ENCODE measurements around the gene TESK1. TPM values are rescaled to one million over a fixed set of nuclear protein-coding genes. Genes with fewer than 3 reads are reported as not detected.
"Not testable (repeated sequence)": the region's sequence is repeated elsewhere in the genome, so short reads cannot be mapped to it uniquely, and the experiment has no call there.

TESK1 gene
- total and polyA plus RNA-seq, 7 donors, result 23.5 to 47.4 (median 27.0) TPM

- TF ChIP-seq POLR2A (IDR thresholded peaks at IDR 0.05), result no peak
- no peak for TF ChIP-seq EP300 (IDR thresholded peaks at IDR 0.05)
- no peak for TF ChIP-seq CTCF (IDR thresholded peaks at IDR 0.05)
- no peak for TF ChIP-seq POLR2AphosphoS5 (IDR thresholded peaks at IDR 0.05)
- intact Hi-C loops (cut with DNase I), result no loop called here
- H3K4me1 ChIP-seq, result no peaks in the 10 kb centered on the region
These were observed 11.5 kb upstream of the TESK1 start for GRCh38 chr9:35593581-35593980.

DNA sequence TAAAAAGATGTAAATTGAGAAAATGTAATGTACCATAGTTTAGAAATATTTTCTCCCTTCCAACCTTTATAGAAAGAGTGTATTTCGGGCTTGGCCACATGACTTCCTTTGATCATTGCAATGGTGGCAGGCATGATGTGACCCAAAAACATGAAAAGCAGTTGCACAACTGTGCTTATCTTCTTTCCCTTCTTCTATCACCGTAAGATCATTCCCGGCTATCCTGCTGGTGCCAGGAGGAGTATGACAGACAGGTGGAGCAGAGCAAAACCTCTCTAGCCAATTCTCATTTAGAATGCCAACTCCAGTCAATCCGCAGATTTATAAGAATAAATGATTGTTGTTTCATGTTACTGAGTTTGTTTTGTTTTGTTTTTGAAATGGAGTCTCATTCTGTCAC is 10.6 kb upstream of the TESK1 start:
- WGBS, 2 donors, result 96% methylated on average over 4 of the region's 4 CpGs

More at GRCh38 chr9:35593581-35593980, 11.5 kb upstream of the TESK1 start:
- H3K36me3 ChIP-seq, result no peaks in the 10 kb centered on the region
- no peaks in the 10 kb centered on the region for H3K27me3 ChIP-seq
- H3K9me3 ChIP-seq, result peaks cover 0 to 16% (median 13%) of the 10 kb centered on the region in 4 donors
- no peak for DNase-seq
- no peak overlapping the region for H3K4me3 ChIP-seq
- H3K27ac ChIP-seq, result no peak overlapping the region

GRCh38 chr9:35596907-35597306 is 8.2 kb upstream of the TESK1 start:
- 96 to 98% methylated on average over 2 of the region's 2 CpGs for WGBS, 2 donors

More for the DNA sequence above, 10.6 kb upstream of the TESK1 start:
- no peak for TF ChIP-seq EP300 (IDR thresholded peaks at IDR 0.05)
- TF ChIP-seq POLR2AphosphoS5 (IDR thresholded peaks at IDR 0.05), result no peak
- TF ChIP-seq CTCF (IDR thresholded peaks at IDR 0.05), result no peak
- no peak for TF ChIP-seq POLR2A (IDR thresholded peaks at IDR 0.05)
- H3K9me3 ChIP-seq, result peaks cover 0 to 16% (median 13%) of the 10 kb centered on the region in 4 donors
- no peak overlapping the region for H3K4me3 ChIP-seq
- no peaks in the 10 kb centered on the region for H3K36me3 ChIP-seq
- H3K27me3 ChIP-seq, result no peaks in the 10 kb centered on the region
- no peak overlapping the region for H3K27ac ChIP-seq
- no peak for DNase-seq
- intact Hi-C loops (cut with DNase I), result no loop called here
- H3K4me1 ChIP-seq, result no peaks in the 10 kb centered on the region

DNA sequence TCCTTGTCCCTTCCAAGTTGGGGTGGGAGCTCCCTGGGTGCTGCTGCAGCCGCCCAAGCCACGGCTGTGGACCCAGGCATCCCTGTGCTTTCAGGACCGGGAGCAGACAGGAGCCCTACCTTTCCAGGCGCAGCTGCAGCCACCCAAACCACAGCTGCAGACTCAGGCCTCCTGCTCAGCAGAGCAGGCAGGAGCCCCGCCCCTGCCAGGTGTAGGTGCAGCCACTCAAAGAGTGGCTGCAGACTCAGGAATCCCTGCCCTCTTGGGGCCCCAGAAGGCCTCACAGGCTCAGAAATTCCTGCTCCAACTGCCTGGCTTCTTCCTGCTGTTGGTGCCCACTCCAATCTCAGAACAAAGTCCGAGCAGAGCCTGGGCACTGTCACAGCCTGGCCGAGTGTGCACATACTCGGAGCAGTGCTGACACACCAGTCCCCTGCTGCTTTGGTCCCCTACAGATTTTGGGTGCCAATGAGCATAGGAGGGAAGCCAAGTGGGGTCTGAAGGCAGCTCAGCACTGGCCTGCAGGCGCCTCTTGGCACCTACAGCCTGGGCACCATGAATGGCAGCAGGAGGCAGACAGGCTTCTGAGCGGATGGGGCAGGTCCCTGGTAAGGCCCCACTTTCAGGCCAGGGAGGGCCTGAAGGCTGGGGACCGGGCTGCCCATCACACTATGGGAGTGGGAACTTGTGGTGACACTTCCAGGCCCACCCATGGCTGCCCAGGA is 6.0 kb upstream of the TESK1 start:
- intact Hi-C loops (cut with DNase I), result no loop called here
- Histone ChIP-seq H3K27me3 (no peaks in the 10 kb centered on the region), H3K4me1 (peaks cover 0 to 13% (median 11%) of the 10 kb centered on the region in 4 donors), H3K4me3 (no peak overlapping the region), H3K9me3 (peaks cover 0 to 1% (median under 1%) of the 10 kb centered on the region in 4 donors), H3K27ac (no peak overlapping the region), H3K36me3 (no peaks in the 10 kb centered on the region)
- TF ChIP-seq CTCF (IDR thresholded peaks at IDR 0.05), result no peak
- no peak for TF ChIP-seq POLR2A (IDR thresholded peaks at IDR 0.05)
- TF ChIP-seq EP300 (IDR thresholded peaks at IDR 0.05), result no peak
- no peak for TF ChIP-seq POLR2AphosphoS5 (IDR thresholded peaks at IDR 0.05)
- no peak for DNase-seq
- WGBS, 2 donors, result 59 to 79% methylated on average over 11 of the region's 11 CpGs

More at GRCh38 chr9:35596907-35597306, 8.2 kb upstream of the TESK1 start:
- H3K27ac ChIP-seq; H3K36me3 ChIP-seq; H3K4me3 ChIP-seq; intact Hi-C loops (cut with DNase I); H3K4me1 ChIP-seq; DNase-seq; H3K27me3 ChIP-seq: not testable (repeated sequence)
- H3K9me3 ChIP-seq, result peaks cover 0 to 16% (median 13%) of the 10 kb centered on the region in 4 donors

DNA sequence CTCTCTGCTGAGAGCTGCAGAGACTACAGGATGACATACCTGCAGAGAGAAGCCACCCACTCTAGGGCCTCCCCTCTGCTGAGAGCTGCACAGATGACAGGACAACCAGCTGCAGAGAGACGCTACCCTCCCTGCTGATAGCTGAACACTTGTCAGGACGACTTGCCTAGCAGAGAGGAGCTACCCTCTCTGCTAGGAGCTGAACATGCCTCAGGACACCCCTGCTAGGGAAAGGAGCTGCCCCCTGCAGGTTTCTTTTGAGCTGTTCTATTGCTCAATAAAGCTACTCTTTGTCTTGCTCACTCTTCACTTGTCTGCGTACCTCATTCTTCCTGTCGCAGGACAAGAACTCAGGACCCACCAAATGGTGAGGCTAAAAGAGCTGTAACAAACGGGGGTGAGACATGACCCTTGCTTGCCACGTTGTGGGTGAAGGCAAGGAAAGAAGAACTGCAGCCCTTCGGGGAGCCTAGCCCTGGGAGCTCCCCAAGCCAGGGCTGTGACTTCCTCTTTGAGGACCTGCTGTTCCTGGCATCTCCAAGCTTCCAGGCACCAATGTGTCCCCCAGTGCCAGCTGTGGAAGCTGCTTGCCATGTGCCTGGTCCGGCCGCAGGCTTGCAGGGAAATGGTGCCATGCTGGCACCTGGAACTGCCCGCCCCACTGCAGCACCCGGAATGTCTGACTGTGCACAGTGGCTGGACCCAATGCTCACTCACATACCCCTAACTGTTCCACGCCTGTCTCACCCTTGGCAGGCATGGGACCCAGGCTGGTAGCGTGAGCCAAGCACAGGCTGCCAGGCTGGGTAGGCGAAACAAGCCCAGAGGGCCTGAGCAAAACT is 5.1 kb upstream of the TESK1 start:
- H3K4me1 ChIP-seq, result peaks cover 0 to 19% (median 12%) of the 10 kb centered on the region in 4 donors
- H3K36me3 ChIP-seq, result no peaks in the 10 kb centered on the region
- no peak overlapping the region for H3K27ac ChIP-seq
- no peaks in the 10 kb centered on the region for H3K27me3 ChIP-seq
- H3K9me3 ChIP-seq, result no peaks in the 10 kb centered on the region
- TF ChIP-seq CTCF (IDR thresholded peaks at IDR 0.05), result no peak
- no peak for TF ChIP-seq POLR2AphosphoS5 (IDR thresholded peaks at IDR 0.05)
- TF ChIP-seq POLR2A (IDR thresholded peaks at IDR 0.05), result no peak
- no peak for TF ChIP-seq EP300 (IDR thresholded peaks at IDR 0.05)
- intact Hi-C loops (cut with DNase I), result loop anchor here (5.0 kb wide), 3 partner anchors 38 to 488 kb away; partner anchors contain the start of genes GBA2 and RGP1
- 89 to 93% methylated on average over 14 of the region's 14 CpGs for WGBS, 2 donors
- no peak for DNase-seq
- no peak overlapping the region for H3K4me3 ChIP-seq

Data from sigmoid colon (tissue), 7 donors.